Natural killer cell (primary cell): ENCODE data around the gene FFAR4. TPM values are rescaled to one million over a fixed set of nuclear protein-coding genes. Genes with fewer than 3 reads are reported as not detected.

Experiments used
- ATAC-seq, 3 donors: fragments of 150-1000 bp in 2 of 3; fragments of 200-7000 bp in 1 of 3; cut with Tn5 transposase; 1 replicate in 1 of 3; 2 replicates in 2 of 3; pipeline ENCODE4 v1.10.0; 2021; ENCODE audit warnings: mild to moderate bottlenecking in 2 of 3, moderate library complexity in 2 of 3
- DNase-seq, 2 donors: peaks; one replicate each; pipeline versions ENCODE4 v3.0.0 to v3.0.0-alpha.2; 2013 to 2021; ENCODE audit warnings: mixed read lengths in 1 of 2
- H3K27ac ChIP-seq: one replicate; pipeline ENCODE4 v1.5.1; 2013; ENCODE audit warnings: mild to moderate bottlenecking, low read length
- H3K27me3 ChIP-seq: one replicate; pipeline ENCODE4 v1.6.1; 2013; ENCODE audit warnings: low read length; ENCODE audit not compliant: control insufficient read depth, insufficient read depth
- H3K36me3 ChIP-seq: one replicate; pipeline ENCODE4 v1.6.1; 2013; ENCODE audit warnings: low read length; ENCODE audit not compliant: control insufficient read depth, insufficient read depth
- H3K4me1 ChIP-seq: one replicate; pipeline ENCODE4 v1.6.1; 2013; ENCODE audit warnings: low read length; ENCODE audit not compliant: control insufficient read depth, insufficient read depth
- H3K4me3 ChIP-seq: one replicate; pipeline ENCODE4 v1.5.1; 2013; ENCODE audit warnings: low read length
- H3K9me3 ChIP-seq: one replicate; pipeline ENCODE4 v1.6.1; 2013; ENCODE audit warnings: low read length; ENCODE audit not compliant: control insufficient read depth, insufficient read depth
- H3K27ac Mint-ChIP-seq, 2 donors: one replicate each; pipeline ENCODE4 v1.8.0; 2022; ENCODE audit warnings: mild to moderate bottlenecking in 2 of 2, mixed read lengths in 2 of 2, moderate library complexity in 1 of 2
- H3K27me3 Mint-ChIP-seq, 2 donors: one replicate each; pipeline ENCODE4 v1.8.0; 2022; ENCODE audit warnings: low read depth in 2 of 2, mixed read lengths in 2 of 2
- H3K36me3 Mint-ChIP-seq: one replicate; pipeline ENCODE4 v1.8.0; 2022; ENCODE audit warnings: mixed read lengths
- H3K4me1 Mint-ChIP-seq, 2 donors: one replicate each; pipeline ENCODE4 v1.8.0; 2022; ENCODE audit warnings: mixed read lengths in 2 of 2
- H3K4me3 Mint-ChIP-seq: one replicate; pipeline ENCODE4 v1.8.0; 2022; ENCODE audit warnings: mild to moderate bottlenecking, moderate library complexity, mixed read lengths
- H3K9me3 Mint-ChIP-seq, 2 donors: one replicate each; pipeline ENCODE4 v1.8.0; 2022; ENCODE audit warnings: mixed read lengths in 2 of 2
- WGBS: methylation state at CpG from one replicate; pipeline ENCODE4 v1.1.7; 2013; ENCODE audit warnings: missing lambda C conversion rate; ENCODE audit not compliant: insufficient coverage; 5-methylcytosine and 5-hydroxymethylcytosine counted together
- intact Hi-C: fragments of 100-400 bp; cut with micrococcal nuclease; formaldehyde crosslinking; loops from one replicate; pipeline ENCODE4 v1.14.2; 2022
- total RNA-seq, 4 donors: library from RNA; stranded (reverse); fragments of 120-200 nt in 1 of 4; gene quantifications; one replicate each; pipeline versions ENCODE4 v1.2.3 to v1.2.4, GENCODE V29; 2013 to 2022
- TF ChIP-seq, protein P1 (sequence below): fragments of 200-600 bp; IDR thresholded peaks from one replicate; pipeline ENCODE4 v1.8.0; 2022; ENCODE audit warnings: antibody characterized with exemption

The FFAR4 gene
- total RNA-seq, 3 donors from 2014 or later (not counting 1 experiment from before 2014, with no cell fraction given), result not detected

DNA sequence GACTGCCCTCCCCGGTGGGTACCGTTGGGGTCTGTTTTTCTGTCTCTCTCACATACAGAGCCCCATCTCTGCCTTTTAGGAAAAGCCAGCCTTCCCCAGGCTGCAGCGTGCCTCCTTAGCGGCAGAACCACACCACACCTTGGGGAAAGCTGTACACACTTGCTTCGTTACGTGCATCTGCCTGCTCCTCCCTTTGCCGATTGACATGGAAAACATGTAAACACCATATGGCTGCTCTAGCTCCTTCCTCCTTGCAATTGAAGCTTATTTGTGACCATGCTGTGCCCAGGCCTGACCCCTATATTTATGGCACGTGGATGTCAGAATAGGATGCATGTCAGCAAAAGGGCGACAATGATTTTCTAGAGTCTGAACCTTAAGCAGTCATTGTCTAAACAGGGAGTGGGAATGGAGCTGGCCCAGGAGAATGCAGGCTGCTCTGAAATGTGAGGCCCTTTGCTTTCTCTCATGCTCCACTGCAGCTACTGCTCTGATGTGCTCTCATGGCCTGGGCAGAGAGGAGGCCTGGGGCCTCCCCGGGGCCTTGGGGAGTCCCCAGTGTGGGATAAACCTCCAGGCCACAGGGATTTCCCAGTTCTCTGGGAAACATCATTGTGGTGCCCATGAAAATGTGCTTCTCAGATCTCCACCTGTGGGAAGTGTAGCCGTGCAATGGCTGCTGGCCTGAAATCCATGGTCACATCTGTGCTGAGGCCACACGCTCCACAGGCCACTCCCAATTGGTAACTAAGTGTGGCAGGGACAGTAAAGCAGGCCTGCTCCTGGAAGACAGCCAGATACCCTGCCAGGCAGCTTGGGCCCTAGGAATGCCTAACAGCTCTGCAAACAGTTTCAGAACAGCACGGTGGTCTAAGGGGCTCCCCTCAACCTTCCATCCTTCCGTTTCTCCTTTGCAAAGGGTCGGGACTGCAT lies 64.4 kb downstream of the FFAR4 start:
- no peaks in the 10 kb centered on the region for H3K9me3 ChIP-seq
- no peak overlapping the region for H3K4me3 ChIP-seq
- H3K27me3 ChIP-seq, result no peaks in the 10 kb centered on the region
- Mint-ChIP-seq H3K27ac (no peak overlapping the region), H3K9me3 (no peaks in the 10 kb centered on the region), H3K27me3 (peaks cover 0 to 24% of the 10 kb centered on the region in 2 donors), H3K4me3 (no peak overlapping the region), H3K36me3 (no peaks in the 10 kb centered on the region), H3K4me1 (no peaks in the 10 kb centered on the region)
- intact Hi-C loops, result no loop called here
- no peak overlapping the region for H3K27ac ChIP-seq
- no peaks in the 10 kb centered on the region for H3K36me3 ChIP-seq
- no peaks in the 10 kb centered on the region for H3K4me1 ChIP-seq
- 89% methylated on average over 15 of the region's 15 CpGs for WGBS
- TF ChIP-seq, protein P1, sequence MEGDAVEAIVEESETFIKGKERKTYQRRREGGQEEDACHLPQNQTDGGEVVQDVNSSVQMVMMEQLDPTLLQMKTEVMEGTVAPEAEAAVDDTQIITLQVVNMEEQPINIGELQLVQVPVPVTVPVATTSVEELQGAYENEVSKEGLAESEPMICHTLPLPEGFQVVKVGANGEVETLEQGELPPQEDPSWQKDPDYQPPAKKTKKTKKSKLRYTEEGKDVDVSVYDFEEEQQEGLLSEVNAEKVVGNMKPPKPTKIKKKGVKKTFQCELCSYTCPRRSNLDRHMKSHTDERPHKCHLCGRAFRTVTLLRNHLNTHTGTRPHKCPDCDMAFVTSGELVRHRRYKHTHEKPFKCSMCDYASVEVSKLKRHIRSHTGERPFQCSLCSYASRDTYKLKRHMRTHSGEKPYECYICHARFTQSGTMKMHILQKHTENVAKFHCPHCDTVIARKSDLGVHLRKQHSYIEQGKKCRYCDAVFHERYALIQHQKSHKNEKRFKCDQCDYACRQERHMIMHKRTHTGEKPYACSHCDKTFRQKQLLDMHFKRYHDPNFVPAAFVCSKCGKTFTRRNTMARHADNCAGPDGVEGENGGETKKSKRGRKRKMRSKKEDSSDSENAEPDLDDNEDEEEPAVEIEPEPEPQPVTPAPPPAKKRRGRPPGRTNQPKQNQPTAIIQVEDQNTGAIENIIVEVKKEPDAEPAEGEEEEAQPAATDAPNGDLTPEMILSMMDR, result no peak
- ATAC-seq (no peak), DNase-seq (no peak)

Other genes with a start within 250 kb of the FFAR4 start
- gene MYOF, start 84.3 kb upstream of the FFAR4 start, total RNA-seq, result 1 to 10 TPM; 2.0 to 9.7 (median 2.9) TPM
- under 1 TPM; 0.35 to 0.85 (median 0.50) TPM for gene CEP55, start 70.1 kb upstream of the FFAR4 start, total RNA-seq
- gene RBP4, start 34.6 kb downstream of the FFAR4 start, total RNA-seq, result not detected
- not detected for gene PDE6C, start 45.9 kb downstream of the FFAR4 start, total RNA-seq
- gene FRA10AC1, start 135.9 kb downstream of the FFAR4 start, total RNA-seq, result 10 to 100 TPM in 2 of 3 donors, 1 to 10 TPM in 1; 8.3 to 18.7 (median 12.9) TPM
- gene LGI1, start 191.3 kb downstream of the FFAR4 start, total RNA-seq, result not detected